IMR-90 (cell line): ENCODE data around the gene TAPT1.

Experiments used
- FOS ChIP-seq: fragments of 150-350 bp; IDR thresholded peaks from 2 replicates; pipeline ENCODE4 v1.6.1; 2016; ENCODE audit warnings: low read depth, low read length
- MXI1 ChIP-seq: IDR thresholded peaks from 2 replicates; pipeline ENCODE4 v1.6.1; 2012; ENCODE audit warnings: low read depth, mild to moderate bottlenecking, low read length, moderate library complexity, borderline replicate concordance
- POLR2A ChIP-seq: IDR thresholded peaks from 2 replicates; pipeline ENCODE4 v1.6.1; 2012; ENCODE audit warnings: mild to moderate bottlenecking, low read depth, low read length
- USF2 ChIP-seq: fragments of 150-350 bp; IDR thresholded peaks from 2 replicates; pipeline ENCODE4 v1.6.1; 2017; ENCODE audit warnings: mild to moderate bottlenecking, antibody characterized with exemption, low read length, low read depth
- TF ChIP-seq, protein P1 (sequence below): conservative IDR thresholded peaks from 2 replicates; pipeline ENCODE4 v1.5.1; 2012; ENCODE audit warnings: mild to moderate bottlenecking, low read depth, low read length, improper control_type of control experiment

- TF ChIP-seq FOS (no peak), POLR2A (no peak), USF2 (no peak), MXI1 (no peak)
- TF ChIP-seq, protein P1, sequence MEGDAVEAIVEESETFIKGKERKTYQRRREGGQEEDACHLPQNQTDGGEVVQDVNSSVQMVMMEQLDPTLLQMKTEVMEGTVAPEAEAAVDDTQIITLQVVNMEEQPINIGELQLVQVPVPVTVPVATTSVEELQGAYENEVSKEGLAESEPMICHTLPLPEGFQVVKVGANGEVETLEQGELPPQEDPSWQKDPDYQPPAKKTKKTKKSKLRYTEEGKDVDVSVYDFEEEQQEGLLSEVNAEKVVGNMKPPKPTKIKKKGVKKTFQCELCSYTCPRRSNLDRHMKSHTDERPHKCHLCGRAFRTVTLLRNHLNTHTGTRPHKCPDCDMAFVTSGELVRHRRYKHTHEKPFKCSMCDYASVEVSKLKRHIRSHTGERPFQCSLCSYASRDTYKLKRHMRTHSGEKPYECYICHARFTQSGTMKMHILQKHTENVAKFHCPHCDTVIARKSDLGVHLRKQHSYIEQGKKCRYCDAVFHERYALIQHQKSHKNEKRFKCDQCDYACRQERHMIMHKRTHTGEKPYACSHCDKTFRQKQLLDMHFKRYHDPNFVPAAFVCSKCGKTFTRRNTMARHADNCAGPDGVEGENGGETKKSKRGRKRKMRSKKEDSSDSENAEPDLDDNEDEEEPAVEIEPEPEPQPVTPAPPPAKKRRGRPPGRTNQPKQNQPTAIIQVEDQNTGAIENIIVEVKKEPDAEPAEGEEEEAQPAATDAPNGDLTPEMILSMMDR = no peak
Measured at GRCh38 chr4:16197876-16198665, 28.2 kb downstream of the TAPT1 start.
